GM12878 (cell line): Measurements from ENCODE around the gene CLASP1. TPM values are rescaled to one million over a fixed set of nuclear protein-coding genes. Genes with fewer than 3 reads are reported as not detected.

Experiments
- ATAC-seq: fragments of 200-7000 bp; cut with Tn5 transposase; 3 replicates; pipeline ENCODE4 v1.9.1; 2020; ENCODE audit warnings: mild to moderate bottlenecking, moderate library complexity
- BruUV-seq: library from RNA; stranded (reverse); fragments of 400-500 nt; replicated peaks from 2 replicates; lab custom pipeline; 2021; lab: Mats Ljungman, UMichigan
- CTCF ChIA-PET: fragments of 300-600 bp; sonication (Branson Sonifier 250); formaldehyde crosslinking; extraction: SDS; loops from one replicate; lab custom pipeline; 2021; ENCODE audit warnings: inconsistent platforms; lab: Yijun Ruan, JAX
- POLR2A ChIA-PET: fragments of 350-600 bp; formaldehyde crosslinking; extraction: SDS; loops from one replicate; lab custom pipeline; 2021; ENCODE audit warnings: inconsistent platforms; lab: Charles Lee
- RAD21 ChIA-PET: fragments of 300-600 bp; sonication (Branson Sonifier 250); formaldehyde crosslinking; loops from one replicate; lab custom pipeline; 2023; ENCODE audit warnings: antibody characterized with exemption; ENCODE audit not compliant: unreplicated experiment; lab: Charles Lee
- SMC1A ChIA-PET: fragments of 300-600 bp; sonication (Branson Sonifier 250); formaldehyde crosslinking; loops from one replicate; lab custom pipeline; 2023; ENCODE audit not compliant: unreplicated experiment, uncharacterized antibody; lab: Charles Lee
- DNase-seq: peaks from one replicate; pipeline ENCODE4 v3.0.0-alpha.2; 2011; ENCODE audit warnings: low read depth, low spot score
- FAIRE-seq: peaks from 3 replicates; lab custom pipeline; 2011; peaks lifted over from hg19 to GRCh38; lab: Jason Lieb, UNC
- H2AFZ ChIP-seq: 2 replicates; pipeline ENCODE4 v1.6.0; 2011; ENCODE audit warnings: low read depth, low read length, control low read depth; ENCODE audit not compliant: control insufficient read depth
- H3K27ac ChIP-seq: 2 replicates; pipeline ENCODE4 v1.5.1; 2011; ENCODE audit warnings: control low read depth; ENCODE audit not compliant: control insufficient read depth, insufficient read depth
- H3K27me3 ChIP-seq, 2 experiments: replicated peaks in 1 of 2; 2 replicates each; pipeline versions ENCODE4 v1.6.0 to v1.6.1; 2011; ENCODE audit warnings: low read length in 1 of 2; ENCODE audit not compliant: control insufficient read depth in 2 of 2, insufficient read depth in 2 of 2
- H3K36me3 ChIP-seq, 2 experiments: 2 replicates each; pipeline ENCODE4 v1.5.1; 2011; ENCODE audit warnings: low read length in 1 of 2; ENCODE audit not compliant: control insufficient read depth in 2 of 2, insufficient read depth in 2 of 2
- H3K4me1 ChIP-seq: 2 replicates; pipeline ENCODE4 v1.6.1; 2011; ENCODE audit warnings: mild to moderate bottlenecking, low read length, moderate library complexity, mixed read lengths; ENCODE audit not compliant: control insufficient read depth, insufficient read depth
- H3K4me2 ChIP-seq: 2 replicates; pipeline ENCODE4 v1.6.0; 2011; ENCODE audit warnings: control low read depth; ENCODE audit not compliant: control insufficient read depth, insufficient read depth
- H3K4me3 ChIP-seq: fragments of 200-600 bp; sonication (generic); 2 replicates; pipeline ENCODE4 v1.5.1; 2016
- H3K79me2 ChIP-seq: 2 replicates; pipeline ENCODE4 v1.6.0; 2011; ENCODE audit warnings: low read length; ENCODE audit not compliant: control insufficient read depth, insufficient read depth
- H3K9ac ChIP-seq: 2 replicates; pipeline ENCODE4 v1.8.0; 2011; ENCODE audit warnings: low read length, control low read depth, mixed read lengths; ENCODE audit not compliant: control insufficient read depth, insufficient read depth
- H3K9me3 ChIP-seq: replicated peaks from 3 replicates; pipeline ENCODE4 v1.5.1; 2011; ENCODE audit warnings: mild to moderate bottlenecking, low read length; ENCODE audit not compliant: control insufficient read depth, insufficient read depth
- H4K20me1 ChIP-seq: 2 replicates; pipeline ENCODE4 v1.6.0; 2011; ENCODE audit not compliant: control insufficient read depth, insufficient read depth
- TAF1 ChIP-seq: IDR thresholded peaks from 2 replicates; pipeline ENCODE4 v1.6.1; 2011; ENCODE audit warnings: mild to moderate bottlenecking, low read depth, low read length, borderline replicate concordance
- WGBS: methylation state at CpG from one replicate; pipeline ENCODE4 v1.1.6; 2016; ENCODE audit warnings: low lambda C conversion rate; ENCODE audit not compliant: insufficient replicate concordance, insufficient coverage; ENCODE audit errors: missing lambda C conversion rate; 5-methylcytosine and 5-hydroxymethylcytosine counted together
- in situ Hi-C: fragments of 300-500 bp; cut with MboI; formaldehyde crosslinking; loops from 9 replicates; pipeline ENCODE4 v1.14.3; 2018; ENCODE audit warnings: mixed read lengths
- intact Hi-C: fragments of 100-400 bp; cut with micrococcal nuclease; formaldehyde crosslinking; loops from one replicate; pipeline ENCODE4 v1.14.2; 2022; ENCODE audit not compliant: unreplicated experiment
- polyA plus RNA-seq, 11 experiments: library from polyadenylated mRNA; depleted of rRNA in 4 of 11; unstranded in 6 of 11; stranded (reverse) in 5 of 11; fragments of >200 nt; fragmentation: Nextera tagmentation in 4 of 11; fragmentation: Illumina TruSeq in 1 of 11; extraction: Ambion mirVana in 4 of 11; extraction: Trizol in 1 of 11; gene quantifications; 1 replicate in 1 of 11; 2 replicates in 10 of 11; pipeline versions ENCODE4 v1.2.1 to v1.2.3, GENCODE V29; 2011 to 2016; ENCODE audit warnings: inconsistent platforms in 2 of 11, missing spikeins in 2 of 11, low read depth in 1 of 11
- total RNA-seq, 4 experiments: library from RNA; depleted of rRNA in 3 of 4; stranded (reverse); fragments of >200 nt in 3 of 4; fragmentation: Illumina TruSeq in 1 of 4; extraction: Trizol in 1 of 4; gene quantifications; 2 replicates each; pipeline versions ENCODE4 v1.2.1 to v1.2.3, GENCODE V29; 2013 to 2021
- TF ChIP-seq, protein P1 (sequence below): fragments of 450-650 bp; IDR thresholded peaks from 2 replicates; pipeline ENCODE4 v1.6.1; 2017; ENCODE audit warnings: antibody characterized with exemption, mild to moderate bottlenecking, moderate library complexity
- TF ChIP-seq, protein P2 (sequence below): fragments of 450-650 bp; formaldehyde crosslinking; IDR thresholded peaks from 2 replicates; pipeline ENCODE4 v1.4.0; 2022; ENCODE audit warnings: mild to moderate bottlenecking, moderate library complexity
- TF ChIP-seq, protein P3 (sequence below): fragments of 450-650 bp; IDR thresholded peaks from 2 replicates; pipeline ENCODE4 v1.6.1; 2014; ENCODE audit warnings: mild to moderate bottlenecking
- TF ChIP-seq, protein P4 (sequence below): fragments of 450-650 bp; IDR thresholded peaks from 2 replicates; pipeline ENCODE4 v1.6.1; 2018; ENCODE audit warnings: mild to moderate bottlenecking, low read depth, moderate library complexity; ENCODE audit not compliant: partially characterized antibody

Gene CLASP1
- total and polyA plus RNA-seq, 10 of the 15 experiments (the other 5 are each of a cell fraction or from before 2014, with no cell fraction given): 1.4 to 62.4 (median 32.9) TPM

DNA sequence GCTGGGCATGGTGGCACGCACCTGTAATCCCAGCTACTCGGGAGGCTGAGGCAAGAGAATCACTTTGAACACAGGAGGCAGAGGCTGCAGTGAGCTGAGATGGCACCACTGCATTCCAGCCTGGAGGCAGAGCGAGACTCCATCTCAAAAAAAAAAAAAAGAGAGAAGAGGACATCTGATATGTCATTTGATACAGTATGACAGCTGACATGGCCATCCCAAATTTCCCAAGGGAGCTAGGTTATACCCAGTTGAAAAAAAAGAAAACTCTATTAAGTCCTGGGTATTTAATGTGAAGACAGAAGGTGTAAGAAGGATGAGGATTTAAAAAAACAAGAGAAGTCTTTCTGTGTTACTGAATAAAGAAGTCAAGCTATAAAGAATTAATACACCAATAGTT is 23.3 kb downstream of the CLASP1 start:
- H3K4me2 ChIP-seq: no peak overlapping the region
- POLR2A ChIA-PET: no interaction called here
- RAD21 ChIA-PET: no interaction called here
- DNase-seq (no peak), FAIRE-seq (no peak), ATAC-seq (no peak)
- intact Hi-C loops (no loop called here), in situ Hi-C loops (no loop called here)
- H3K4me1 ChIP-seq: no peaks in the 10 kb centered on the region
- no peaks in the 10 kb centered on the region; a peak in 1 of 4 replicates for H3K36me3 ChIP-seq
- no peak overlapping the region for H3K4me3 ChIP-seq
- H2AFZ ChIP-seq: no peak overlapping the region
- H3K79me2 ChIP-seq: peaks cover 47% of the 10 kb centered on the region
- H4K20me1 ChIP-seq: no peaks in the 10 kb centered on the region; the same call in 1 of the 2 replicates
- CTCF ChIA-PET: interaction anchor here (1.8 kb wide), 1 partner anchor 9 kb away, joined by 5 read pairs; no protein-coding TSS in a partner anchor
- WGBS: 92% methylated on average over 3 of the region's 3 CpGs
- H3K27ac ChIP-seq: no peak overlapping the region
- H3K9ac ChIP-seq: no peak overlapping the region
- no peaks in the 10 kb centered on the region; the same call in 2 of the 3 replicates for H3K9me3 ChIP-seq
- TF ChIP-seq, protein P1, sequence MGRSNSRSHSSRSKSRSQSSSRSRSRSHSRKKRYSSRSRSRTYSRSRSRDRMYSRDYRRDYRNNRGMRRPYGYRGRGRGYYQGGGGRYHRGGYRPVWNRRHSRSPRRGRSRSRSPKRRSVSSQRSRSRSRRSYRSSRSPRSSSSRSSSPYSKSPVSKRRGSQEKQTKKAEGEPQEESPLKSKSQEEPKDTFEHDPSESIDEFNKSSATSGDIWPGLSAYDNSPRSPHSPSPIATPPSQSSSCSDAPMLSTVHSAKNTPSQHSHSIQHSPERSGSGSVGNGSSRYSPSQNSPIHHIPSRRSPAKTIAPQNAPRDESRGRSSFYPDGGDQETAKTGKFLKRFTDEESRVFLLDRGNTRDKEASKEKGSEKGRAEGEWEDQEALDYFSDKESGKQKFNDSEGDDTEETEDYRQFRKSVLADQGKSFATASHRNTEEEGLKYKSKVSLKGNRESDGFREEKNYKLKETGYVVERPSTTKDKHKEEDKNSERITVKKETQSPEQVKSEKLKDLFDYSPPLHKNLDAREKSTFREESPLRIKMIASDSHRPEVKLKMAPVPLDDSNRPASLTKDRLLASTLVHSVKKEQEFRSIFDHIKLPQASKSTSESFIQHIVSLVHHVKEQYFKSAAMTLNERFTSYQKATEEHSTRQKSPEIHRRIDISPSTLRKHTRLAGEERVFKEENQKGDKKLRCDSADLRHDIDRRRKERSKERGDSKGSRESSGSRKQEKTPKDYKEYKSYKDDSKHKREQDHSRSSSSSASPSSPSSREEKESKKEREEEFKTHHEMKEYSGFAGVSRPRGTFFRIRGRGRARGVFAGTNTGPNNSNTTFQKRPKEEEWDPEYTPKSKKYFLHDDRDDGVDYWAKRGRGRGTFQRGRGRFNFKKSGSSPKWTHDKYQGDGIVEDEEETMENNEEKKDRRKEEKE: no peak
- TF ChIP-seq, protein P2, sequence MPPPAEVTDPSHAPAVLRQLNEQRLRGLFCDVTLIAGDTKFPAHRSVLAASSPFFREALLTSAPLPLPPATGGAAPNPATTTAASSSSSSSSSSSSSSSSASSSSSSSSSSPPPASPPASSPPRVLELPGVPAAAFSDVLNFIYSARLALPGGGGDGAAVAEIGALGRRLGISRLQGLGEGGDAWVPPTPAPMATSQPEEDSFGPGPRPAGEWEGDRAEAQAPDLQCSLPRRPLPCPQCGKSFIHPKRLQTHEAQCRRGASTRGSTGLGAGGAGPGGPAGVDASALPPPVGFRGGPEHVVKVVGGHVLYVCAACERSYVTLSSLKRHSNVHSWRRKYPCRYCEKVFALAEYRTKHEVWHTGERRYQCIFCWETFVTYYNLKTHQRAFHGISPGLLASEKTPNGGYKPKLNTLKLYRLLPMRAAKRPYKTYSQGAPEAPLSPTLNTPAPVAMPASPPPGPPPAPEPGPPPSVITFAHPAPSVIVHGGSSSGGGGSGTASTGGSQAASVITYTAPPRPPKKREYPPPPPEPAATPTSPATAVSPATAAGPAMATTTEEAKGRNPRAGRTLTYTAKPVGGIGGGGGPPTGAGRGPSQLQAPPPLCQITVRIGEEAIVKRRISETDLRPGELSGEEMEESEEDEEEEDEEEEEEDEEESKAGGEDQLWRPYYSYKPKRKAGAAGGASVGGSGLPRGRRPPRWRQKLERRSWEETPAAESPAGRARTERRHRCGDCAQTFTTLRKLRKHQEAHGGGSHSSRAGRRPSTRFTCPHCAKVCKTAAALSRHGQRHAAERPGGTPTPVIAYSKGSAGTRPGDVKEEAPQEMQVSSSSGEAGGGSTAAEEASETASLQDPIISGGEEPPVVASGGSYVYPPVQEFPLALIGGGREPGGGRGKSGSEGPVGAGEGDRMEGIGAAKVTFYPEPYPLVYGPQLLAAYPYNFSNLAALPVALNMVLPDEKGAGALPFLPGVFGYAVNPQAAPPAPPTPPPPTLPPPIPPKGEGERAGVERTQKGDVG (CRISPR knock-in tag): no peak
- TF ChIP-seq, protein P3, sequence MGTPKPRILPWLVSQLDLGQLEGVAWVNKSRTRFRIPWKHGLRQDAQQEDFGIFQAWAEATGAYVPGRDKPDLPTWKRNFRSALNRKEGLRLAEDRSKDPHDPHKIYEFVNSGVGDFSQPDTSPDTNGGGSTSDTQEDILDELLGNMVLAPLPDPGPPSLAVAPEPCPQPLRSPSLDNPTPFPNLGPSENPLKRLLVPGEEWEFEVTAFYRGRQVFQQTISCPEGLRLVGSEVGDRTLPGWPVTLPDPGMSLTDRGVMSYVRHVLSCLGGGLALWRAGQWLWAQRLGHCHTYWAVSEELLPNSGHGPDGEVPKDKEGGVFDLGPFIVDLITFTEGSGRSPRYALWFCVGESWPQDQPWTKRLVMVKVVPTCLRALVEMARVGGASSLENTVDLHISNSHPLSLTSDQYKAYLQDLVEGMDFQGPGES: no peak
- TF ChIP-seq, protein P4, sequence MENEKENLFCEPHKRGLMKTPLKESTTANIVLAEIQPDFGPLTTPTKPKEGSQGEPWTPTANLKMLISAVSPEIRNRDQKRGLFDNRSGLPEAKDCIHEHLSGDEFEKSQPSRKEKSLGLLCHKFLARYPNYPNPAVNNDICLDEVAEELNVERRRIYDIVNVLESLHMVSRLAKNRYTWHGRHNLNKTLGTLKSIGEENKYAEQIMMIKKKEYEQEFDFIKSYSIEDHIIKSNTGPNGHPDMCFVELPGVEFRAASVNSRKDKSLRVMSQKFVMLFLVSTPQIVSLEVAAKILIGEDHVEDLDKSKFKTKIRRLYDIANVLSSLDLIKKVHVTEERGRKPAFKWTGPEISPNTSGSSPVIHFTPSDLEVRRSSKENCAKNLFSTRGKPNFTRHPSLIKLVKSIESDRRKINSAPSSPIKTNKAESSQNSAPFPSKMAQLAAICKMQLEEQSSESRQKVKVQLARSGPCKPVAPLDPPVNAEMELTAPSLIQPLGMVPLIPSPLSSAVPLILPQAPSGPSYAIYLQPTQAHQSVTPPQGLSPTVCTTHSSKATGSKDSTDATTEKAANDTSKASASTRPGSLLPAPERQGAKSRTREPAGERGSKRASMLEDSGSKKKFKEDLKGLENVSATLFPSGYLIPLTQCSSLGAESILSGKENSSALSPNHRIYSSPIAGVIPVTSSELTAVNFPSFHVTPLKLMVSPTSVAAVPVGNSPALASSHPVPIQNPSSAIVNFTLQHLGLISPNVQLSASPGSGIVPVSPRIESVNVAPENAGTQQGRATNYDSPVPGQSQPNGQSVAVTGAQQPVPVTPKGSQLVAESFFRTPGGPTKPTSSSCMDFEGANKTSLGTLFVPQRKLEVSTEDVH: no peak
- no peak for TF ChIP-seq TAF1
- SMC1A ChIA-PET: interaction anchor here (1.1 to 2.1 kb wide), 4 partner anchors 9 to 93 kb away, joined by 4 to 5 read pairs (median 4); no protein-coding TSS in a partner anchor
- no TSS peak for BruUV-seq
- no peaks in the 10 kb centered on the region for H3K27me3 ChIP-seq
